Measurements from ENCODE around the gene NUP93. TPM values are rescaled to one million over a fixed set of nuclear protein-coding genes. Genes with fewer than 3 reads are reported as not detected.
"Not testable (repeated sequence)": the region's sequence is repeated elsewhere in the genome, so short reads cannot be mapped to it uniquely, and the experiment has no call there.

Gene NUP93
- total RNA-seq, 2 experiments from 2014 or later = 45.6 to 47.2 TPM

DNA sequence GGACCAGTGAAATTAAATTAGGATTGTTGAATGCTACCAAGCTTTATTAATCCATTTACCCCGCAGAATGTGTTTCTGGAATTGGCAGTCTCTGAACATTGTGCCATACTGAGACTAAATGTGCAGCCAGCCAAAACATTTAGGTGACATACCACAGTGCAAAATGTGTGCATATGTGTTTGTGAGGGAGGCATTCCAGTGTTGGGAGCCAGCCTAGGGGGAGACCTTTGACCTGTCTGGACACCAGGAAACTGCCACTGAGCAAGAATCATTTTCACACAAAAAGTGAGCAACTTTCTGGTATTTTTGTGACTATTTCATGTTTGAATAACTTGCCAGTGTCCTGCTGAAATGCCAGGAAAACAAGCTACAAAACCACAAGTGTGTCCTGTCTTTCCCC, 70.4 kb downstream of the NUP93 start:
- Mint-ChIP-seq H3K36me3 (ENCODE audit: low read depth) (peaks cover 26% of the 10 kb centered on the region), H3K27me3 (no peaks in the 10 kb centered on the region), H3K9me3 (no peaks in the 10 kb centered on the region), H3K4me1 (ENCODE audit: low read depth) (no peaks in the 10 kb centered on the region), H3K27ac (no peak overlapping the region), H3K4me3 (no peak overlapping the region)
- Histone ChIP-seq H3K4me3 (ENCODE audit: low read length) (no peak overlapping the region), H3K36me3 (ENCODE audit: insufficient read depth, low read length) (peaks cover 5% of the 10 kb centered on the region), H3K27ac (ENCODE audit: low read depth in 1 of 2, low read length in 2 of 2) (no peak overlapping the region), H3K9me3 (ENCODE audit: control insufficient read depth in 1 of 2, insufficient read depth in 1 of 2, low read length in 2 of 2) (no peaks in the 10 kb centered on the region), H3K27me3 (ENCODE audit: control insufficient read depth in 1 of 2, insufficient read depth in 2 of 2, low read length in 2 of 2) (no peaks in the 10 kb centered on the region), H3K4me1 (ENCODE audit: insufficient read depth, low read length) (no peaks in the 10 kb centered on the region)
- ChIA-PET CTCF (interaction anchor here (2.4 kb wide), 1 partner anchor 22 kb away, joined by 6 read pairs; no protein-coding TSS in a partner anchor), POLR2A (no interaction called here)
- DNase-seq = no peak
- ATAC-seq (ENCODE audit: poor library complexity) = no peak
- intact Hi-C loops (cut with DNase I, micrococcal nuclease) = no loop called here
- TF ChIP-seq, protein P1, sequence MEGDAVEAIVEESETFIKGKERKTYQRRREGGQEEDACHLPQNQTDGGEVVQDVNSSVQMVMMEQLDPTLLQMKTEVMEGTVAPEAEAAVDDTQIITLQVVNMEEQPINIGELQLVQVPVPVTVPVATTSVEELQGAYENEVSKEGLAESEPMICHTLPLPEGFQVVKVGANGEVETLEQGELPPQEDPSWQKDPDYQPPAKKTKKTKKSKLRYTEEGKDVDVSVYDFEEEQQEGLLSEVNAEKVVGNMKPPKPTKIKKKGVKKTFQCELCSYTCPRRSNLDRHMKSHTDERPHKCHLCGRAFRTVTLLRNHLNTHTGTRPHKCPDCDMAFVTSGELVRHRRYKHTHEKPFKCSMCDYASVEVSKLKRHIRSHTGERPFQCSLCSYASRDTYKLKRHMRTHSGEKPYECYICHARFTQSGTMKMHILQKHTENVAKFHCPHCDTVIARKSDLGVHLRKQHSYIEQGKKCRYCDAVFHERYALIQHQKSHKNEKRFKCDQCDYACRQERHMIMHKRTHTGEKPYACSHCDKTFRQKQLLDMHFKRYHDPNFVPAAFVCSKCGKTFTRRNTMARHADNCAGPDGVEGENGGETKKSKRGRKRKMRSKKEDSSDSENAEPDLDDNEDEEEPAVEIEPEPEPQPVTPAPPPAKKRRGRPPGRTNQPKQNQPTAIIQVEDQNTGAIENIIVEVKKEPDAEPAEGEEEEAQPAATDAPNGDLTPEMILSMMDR (IDR thresholded peaks at IDR 0.05) = no peak

- Histone ChIP-seq H3K4me3 (ENCODE audit: low read length) (no peak overlapping the region), H3K27me3 (ENCODE audit: control insufficient read depth in 1 of 2, insufficient read depth in 2 of 2, low read length in 2 of 2) (no peaks in the 10 kb centered on the region), H3K27ac (ENCODE audit: low read depth in 1 of 2, low read length in 2 of 2) (no peak overlapping the region), H3K9me3 (ENCODE audit: control insufficient read depth in 1 of 2, insufficient read depth in 1 of 2, low read length in 2 of 2) (no peaks in the 10 kb centered on the region), H3K36me3 (ENCODE audit: insufficient read depth, low read length) (peaks cover 19% of the 10 kb centered on the region), H3K4me1 (ENCODE audit: insufficient read depth, low read length) (no peaks in the 10 kb centered on the region)
- no peak overlapping the region for H3K4me3 Mint-ChIP-seq
- no peaks in the 10 kb centered on the region for H3K4me1 Mint-ChIP-seq (ENCODE audit: low read depth)
- no peak overlapping the region for H3K27ac Mint-ChIP-seq
- no peaks in the 10 kb centered on the region for H3K9me3 Mint-ChIP-seq
- ChIA-PET CTCF (no interaction called here), POLR2A (no interaction called here)
- no peak for ATAC-seq (ENCODE audit: poor library complexity)
- TF ChIP-seq, protein P1 (IDR thresholded peaks at IDR 0.05) = no peak
- intact Hi-C loops (cut with DNase I, micrococcal nuclease) = no loop called here
- H3K36me3 Mint-ChIP-seq (ENCODE audit: low read depth) = peaks cover 40% of the 10 kb centered on the region
- no peak for DNase-seq
- no peaks in the 10 kb centered on the region for H3K27me3 Mint-ChIP-seq
Observed at GRCh38 chr16:56801762-56802161, 71.8 kb downstream of the NUP93 start.

DNA sequence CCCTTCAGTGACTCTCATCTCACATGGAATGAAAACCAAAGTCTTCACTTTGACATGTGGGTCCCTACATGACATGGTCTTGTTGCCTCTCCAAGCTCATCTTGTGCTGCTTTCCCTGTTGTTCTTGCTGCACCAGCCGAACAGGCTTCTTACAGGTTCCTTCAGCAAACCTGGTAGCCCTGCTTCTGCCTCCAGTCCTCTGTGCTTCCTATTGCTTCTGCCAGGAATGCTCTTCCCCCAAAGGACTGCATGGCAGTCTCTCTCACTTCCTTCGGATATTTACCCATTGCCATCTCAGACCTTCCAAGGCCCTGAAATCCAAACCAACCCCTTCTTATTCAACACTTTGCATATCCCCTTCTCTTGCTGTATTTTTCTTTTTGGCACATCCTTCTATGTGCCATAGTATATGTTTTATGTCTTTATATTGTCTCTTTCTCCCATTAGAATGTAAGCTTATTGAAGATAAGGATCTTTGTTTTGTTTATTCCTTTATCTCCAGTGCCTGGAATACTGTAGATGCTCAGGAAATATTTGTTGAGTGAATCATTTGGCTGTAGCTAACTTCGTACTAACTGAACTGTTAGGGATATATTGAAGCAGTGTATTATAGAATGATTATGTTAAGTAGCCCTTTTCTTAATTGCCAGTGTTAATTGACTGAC, 77.2 kb downstream of the NUP93 start:
- Mint-ChIP-seq H3K36me3 (ENCODE audit: low read depth) (peaks cover 39% of the 10 kb centered on the region), H3K4me3 (no peak overlapping the region), H3K4me1 (ENCODE audit: low read depth) (no peaks in the 10 kb centered on the region), H3K27me3 (no peaks in the 10 kb centered on the region), H3K27ac (no peak overlapping the region), H3K9me3 (no peaks in the 10 kb centered on the region)
- CTCF ChIA-PET = no interaction called here
- Histone ChIP-seq H3K36me3 (ENCODE audit: insufficient read depth, low read length) (peaks cover 22% of the 10 kb centered on the region), H3K4me3 (ENCODE audit: low read length) (no peak overlapping the region), H3K27ac (ENCODE audit: low read depth in 1 of 2, low read length in 2 of 2) (no peak overlapping the region), H3K4me1 (ENCODE audit: insufficient read depth, low read length) (no peaks in the 10 kb centered on the region), H3K27me3 (ENCODE audit: control insufficient read depth in 1 of 2, insufficient read depth in 2 of 2, low read length in 2 of 2) (no peaks in the 10 kb centered on the region), H3K9me3 (ENCODE audit: control insufficient read depth in 1 of 2, insufficient read depth in 1 of 2, low read length in 2 of 2) (no peaks in the 10 kb centered on the region)
- POLR2A ChIA-PET = no interaction called here
- intact Hi-C loops (cut with DNase I, micrococcal nuclease) = no loop called here
- ATAC-seq (ENCODE audit: poor library complexity) (no peak), DNase-seq (no peak)
- TF ChIP-seq, protein P1 (IDR thresholded peaks at IDR 0.05) = no peak

GRCh38 chr16:56807676-56808067, 77.7 kb downstream of the NUP93 start:
- H3K9me3 Mint-ChIP-seq; H3K27ac Mint-ChIP-seq; H3K4me1 Mint-ChIP-seq (ENCODE audit: low read depth); H3K4me1 ChIP-seq (ENCODE audit: insufficient read depth, low read length); H3K4me3 ChIP-seq (ENCODE audit: low read length); H3K27me3 ChIP-seq (ENCODE audit: control insufficient read depth in 1 of 2, insufficient read depth in 2 of 2, low read length in 2 of 2); H3K9me3 ChIP-seq (ENCODE audit: control insufficient read depth in 1 of 2, insufficient read depth in 1 of 2, low read length in 2 of 2); CTCF ChIA-PET; ATAC-seq (ENCODE audit: poor library complexity); DNase-seq; H3K4me3 Mint-ChIP-seq; POLR2A ChIA-PET; intact Hi-C loops (cut with DNase I, micrococcal nuclease); H3K27ac ChIP-seq (ENCODE audit: low read depth in 1 of 2, low read length in 2 of 2); H3K27me3 Mint-ChIP-seq: not testable (repeated sequence)
- peaks cover 35% of the 10 kb centered on the region for H3K36me3 Mint-ChIP-seq (ENCODE audit: low read depth)
- H3K36me3 ChIP-seq (ENCODE audit: insufficient read depth, low read length) = peaks cover 22% of the 10 kb centered on the region

Measured in CD4-positive, alpha-beta T cell (primary cell).